RPMI7951 (cell line): ENCODE data around the gene PDK2. TPM values are rescaled to one million over a fixed set of nuclear protein-coding genes. Genes with fewer than 3 reads are reported as not detected.

ENCODE experiments used
- DNase-seq: peaks from one replicate; pipeline ENCODE4 v3.0.0-alpha.2; 2012; ENCODE audit warnings: low read depth
- total RNA-seq: library from RNA; depleted of rRNA; stranded (reverse); fragments of >200 nt; shearing (Covaris generic); gene quantifications from 2 replicates; pipeline ENCODE4 v1.2.3, GENCODE V29; 2014

Gene PDK2
- total RNA-seq, 1 experiment from 2014 or later, result 19.2 TPM

GRCh38 chr17:50117202-50118051 is 22.3 kb downstream of the PDK2 start:
- DNase-seq, result peak; percentile 37

GRCh38 chr17:50118076-50118827 is 23.1 kb downstream of the PDK2 start:
- DNase-seq, result peak; percentile 48

- no peak for DNase-seq
Observed at GRCh38 chr17:50118828-50119218, 23.7 kb downstream of the PDK2 start.

GRCh38 chr17:50120475-50121253 is 25.5 kb downstream of the PDK2 start:
- no peak for DNase-seq

- no peak for DNase-seq
Observed at GRCh38 chr17:50122945-50123344, 27.8 kb downstream of the PDK2 start.

- DNase-seq, result no peak
Observed at GRCh38 chr17:50123649-50124349, 28.6 kb downstream of the PDK2 start.

GRCh38 chr17:50125420-50125997 is 30.4 kb downstream of the PDK2 start:
- no peak for DNase-seq

- peak; percentile 69 for DNase-seq
Observed at GRCh38 chr17:50127697-50128361, 32.7 kb downstream of the PDK2 start.

GRCh38 chr17:50128441-50129352 is 33.5 kb downstream of the PDK2 start:
- DNase-seq, result no peak

- DNase-seq, result no peak
Observed at GRCh38 chr17:50129353-50129727, 34.2 kb downstream of the PDK2 start.

GRCh38 chr17:50129728-50130558 is 34.8 kb downstream of the PDK2 start, which contains the start of gene SAMD14:
Gene SAMD14 (minus strand): TSS chr17:50130160. CDS start chr17:50124959, 5,201 bp downstream.
- DNase-seq, result peak; percentile 45

- DNase-seq, result no peak
Observed at GRCh38 chr17:50130559-50131305, 35.6 kb downstream of the PDK2 start.

GRCh38 chr17:50132104-50132794 is 37.1 kb downstream of the PDK2 start:
- DNase-seq, result no peak

- DNase-seq, result peak; percentile 51
Observed at GRCh38 chr17:50133028-50133768, 38.0 kb downstream of the PDK2 start.

- DNase-seq, result no peak
Observed at GRCh38 chr17:50133769-50134099, 38.6 kb downstream of the PDK2 start.
